A549 (cell line): ENCODE data around the gene TCERG1. TPM values are rescaled to one million over a fixed set of nuclear protein-coding genes. Genes with fewer than 3 reads are reported as not detected.
A peak's percentile ranks its signal among the peaks of the same experiment; 100 is the strongest.

Experiments used
- ATAC-seq, 2 experiments: fragments of 200-7000 bp in 1 of 2; fragments of >200 bp in 1 of 2; cut with Nextera tagmentation in 1 of 2; cut with Tn5 transposase in 1 of 2; 3 replicates each; pipeline versions ENCODE4 v1.8.0 to v1.9.1; 2018 to 2020; ENCODE audit warnings: mild to moderate bottlenecking in 1 of 2, moderate library complexity in 1 of 2
- CTCF ChIA-PET: fragments of 300-600 bp; sonication (Branson Sonifier 250); formaldehyde crosslinking; extraction: SDS; loops from one replicate; lab custom pipeline; 2021; ENCODE audit warnings: antibody characterized with exemption, inconsistent platforms; lab: Yijun Ruan, JAX
- POLR2A ChIA-PET: fragments of 350-600 bp; formaldehyde crosslinking; extraction: SDS; loops from one replicate; lab custom pipeline; 2021; ENCODE audit warnings: antibody characterized with exemption, inconsistent platforms; lab: Yijun Ruan, JAX
- DNase-seq, 2 experiments: peaks; one replicate each; pipeline versions ENCODE4 v3.0.0 to v3.0.0-alpha.2; 2011 to 2016; ENCODE audit warnings: low read depth in 1 of 2, low spot score in 1 of 2
- FAIRE-seq: peaks from 2 replicates; lab custom pipeline; 2011; peaks lifted over from hg19 to GRCh38; lab: Jason Lieb, UNC
- H3K27ac ChIP-seq, 2 experiments: fragments of >200 bp; sonication (Bioruptor Twin); formaldehyde crosslinking; 3 replicates each; pipeline ENCODE4 v1.5.1; 2016 to 2017
- H3K4me1 ChIP-seq: fragments of >200 bp; sonication (Bioruptor Twin); formaldehyde crosslinking; 3 replicates; pipeline ENCODE4 v1.6.1; 2016
- H3K4me2 ChIP-seq: fragments of >200 bp; sonication (Bioruptor Twin); formaldehyde crosslinking; 3 replicates; pipeline ENCODE4 v1.6.1; 2016
- H3K4me3 ChIP-seq: fragments of >200 bp; sonication (Bioruptor Twin); formaldehyde crosslinking; 3 replicates; pipeline ENCODE4 v1.5.1; 2016
- H3K9me3 ChIP-seq: fragments of >200 bp; sonication (Bioruptor Twin); formaldehyde crosslinking; 3 replicates; pipeline ENCODE4 v1.6.1; 2016
- ATOH8 ChIP-seq: fragments of 250-450 bp; sonication (Bioruptor Pico); IDR thresholded peaks from 2 replicates; pipeline ENCODE4 v1.5.0; 2020; ENCODE audit warnings: low read depth, mild to moderate bottlenecking, moderate library complexity
- BCL3 ChIP-seq: fragments of >200 bp; sonication (Bioruptor Twin); formaldehyde crosslinking; IDR thresholded peaks from 3 replicates; pipeline ENCODE4 v1.6.1; 2016
- CBX8 ChIP-seq: fragments of 200-600 bp; sonication (generic); IDR thresholded peaks from 2 replicates; pipeline ENCODE4 v1.6.1; 2016
- CEBPB ChIP-seq, 2 experiments: fragments of >200 bp in 1 of 2; sonication (Bioruptor Twin) in 1 of 2; formaldehyde crosslinking in 1 of 2; IDR thresholded peaks; 2 replicates each; pipeline ENCODE4 v1.6.1; 2012 to 2016
- CHD4 ChIP-seq: fragments of 200-600 bp; sonication (generic); IDR thresholded peaks from 2 replicates; pipeline ENCODE4 v1.6.1; 2016; ENCODE audit warnings: antibody characterized with exemption, mild to moderate bottlenecking, borderline replicate concordance
- EHMT2 ChIP-seq: fragments of 200-600 bp; sonication (generic); IDR thresholded peaks from 2 replicates; pipeline ENCODE4 v1.6.1; 2016; ENCODE audit warnings: antibody characterized with exemption, low read depth, mild to moderate bottlenecking, moderate library complexity
- EP300 ChIP-seq, 2 experiments: fragments of >200 bp; sonication (Bioruptor Twin); formaldehyde crosslinking; IDR thresholded peaks; 2 replicates in 1 of 2; 3 replicates in 1 of 2; pipeline ENCODE4 v1.6.1; 2016 to 2017
- ESRRA ChIP-seq: fragments of 150-350 bp; IDR thresholded peaks from 2 replicates; pipeline ENCODE4 v1.6.1; 2014; ENCODE audit warnings: mild to moderate bottlenecking, low read length, borderline replicate concordance
- FOSB ChIP-seq: fragments of 250-450 bp; sonication (Bioruptor Pico); IDR thresholded peaks from 2 replicates; pipeline ENCODE4 v1.5.0; 2020; ENCODE audit warnings: mild to moderate bottlenecking, moderate library complexity
- FOSL2 ChIP-seq, 2 experiments: fragments of 450-650 bp in 1 of 2; fragments of >200 bp in 1 of 2; sonication (Bioruptor Twin) in 1 of 2; formaldehyde crosslinking; IDR thresholded peaks; 2 replicates each; pipeline versions ENCODE4 v1.5.0 to v1.6.1; 2016 to 2020; ENCODE audit warnings: mild to moderate bottlenecking in 1 of 2, moderate library complexity in 1 of 2
- FOXS1 ChIP-seq: fragments of 250-450 bp; sonication (Bioruptor Pico); IDR thresholded peaks from 2 replicates; pipeline ENCODE4 v1.5.0; 2020; ENCODE audit warnings: mild to moderate bottlenecking, moderate library complexity
- HES2 ChIP-seq: fragments of >200 bp; sonication (Bioruptor Twin); formaldehyde crosslinking; IDR thresholded peaks from 2 replicates; pipeline ENCODE4 v1.6.1; 2016
- HEYL ChIP-seq: fragments of 250-450 bp; sonication (Bioruptor Pico); IDR thresholded peaks from 2 replicates; pipeline ENCODE4 v1.8.0; 2021; ENCODE audit warnings: mild to moderate bottlenecking, moderate library complexity
- HOXA7 ChIP-seq: fragments of 250-450 bp; sonication (Bioruptor Pico); IDR thresholded peaks from 2 replicates; pipeline ENCODE4 v1.5.0; 2020; ENCODE audit warnings: mild to moderate bottlenecking, moderate library complexity
- HOXB5 ChIP-seq: fragments of 250-450 bp; sonication (Bioruptor Pico); IDR thresholded peaks from 2 replicates; pipeline ENCODE4 v1.5.0; 2020; ENCODE audit warnings: mild to moderate bottlenecking, moderate library complexity
- JUN ChIP-seq, 2 experiments: fragments of >200 bp; sonication (Bioruptor Twin); formaldehyde crosslinking; IDR thresholded peaks; 2 replicates in 1 of 2; 3 replicates in 1 of 2; pipeline ENCODE4 v1.6.1; 2016 to 2017
- JUNB ChIP-seq: fragments of >200 bp; sonication (Bioruptor Twin); formaldehyde crosslinking; IDR thresholded peaks from 2 replicates; pipeline ENCODE4 v1.6.1; 2016
- KDM1A ChIP-seq: fragments of 200-600 bp; sonication (generic); IDR thresholded peaks from 2 replicates; pipeline ENCODE4 v1.6.1; 2016; ENCODE audit warnings: low read depth, mild to moderate bottlenecking
- MAZ ChIP-seq: fragments of 150-350 bp; IDR thresholded peaks from 2 replicates; pipeline ENCODE4 v1.6.1; 2014; ENCODE audit warnings: antibody characterized with exemption, low read depth, low read length, borderline replicate concordance
- MYC ChIP-seq: IDR thresholded peaks from 2 replicates; pipeline ENCODE4 v1.6.1; 2012; ENCODE audit warnings: mild to moderate bottlenecking, inconsistent platforms, low read length, improper control_type of control experiment, borderline replicate concordance
- NFE2L2 ChIP-seq: fragments of 150-350 bp; conservative IDR thresholded peaks from 2 replicates; pipeline ENCODE4 v1.6.1; 2014; ENCODE audit warnings: low read length
- POLR2A ChIP-seq: IDR thresholded peaks from 2 replicates; pipeline ENCODE4 v1.6.1; 2012; ENCODE audit warnings: mild to moderate bottlenecking, low read length
- RAD21 ChIP-seq, 2 experiments: fragments of >200 bp in 1 of 2; sonication (Bioruptor Twin) in 1 of 2; formaldehyde crosslinking in 1 of 2; IDR thresholded peaks in 1 of 2; conservative IDR thresholded peaks in 1 of 2; 2 replicates in 1 of 2; 3 replicates in 1 of 2; pipeline ENCODE4 v1.6.1; 2012 to 2018; ENCODE audit warnings: inconsistent platforms in 1 of 2
- RARB ChIP-seq: fragments of 250-450 bp; sonication (Bioruptor Pico); IDR thresholded peaks from 2 replicates; pipeline ENCODE4 v1.8.0; 2021; ENCODE audit warnings: mild to moderate bottlenecking, moderate library complexity
- SMC3 ChIP-seq: fragments of >200 bp; sonication (Bioruptor Twin); formaldehyde crosslinking; IDR thresholded peaks from 3 replicates; pipeline ENCODE4 v1.6.1; 2018; ENCODE audit warnings: inconsistent platforms
- SREBF2 ChIP-seq: fragments of 450-650 bp; IDR thresholded peaks from 2 replicates; pipeline ENCODE4 v1.6.1; 2014; ENCODE audit warnings: mild to moderate bottlenecking, moderate library complexity
- TFCP2L1 ChIP-seq: fragments of 250-450 bp; sonication (Bioruptor Pico); IDR thresholded peaks from 2 replicates; pipeline ENCODE4 v1.5.0; 2021; ENCODE audit warnings: mild to moderate bottlenecking
- ZC3H11A ChIP-seq: fragments of 450-650 bp; IDR thresholded peaks from 2 replicates; pipeline ENCODE4 v1.6.1; 2014; ENCODE audit warnings: antibody characterized with exemption, mild to moderate bottlenecking
- ZFP36 ChIP-seq: fragments of 450-650 bp; IDR thresholded peaks from 2 replicates; pipeline ENCODE4 v1.6.1; 2014; ENCODE audit warnings: borderline replicate concordance; ENCODE audit not compliant: partially characterized antibody
- ZNF302 ChIP-seq: fragments of 250-450 bp; sonication (Bioruptor Pico); IDR thresholded peaks from 2 replicates; pipeline ENCODE4 v1.9.0; 2021; ENCODE audit warnings: inconsistent platforms, mild to moderate bottlenecking, moderate library complexity
- WGBS: methylation state at CpG from one replicate; pipeline ENCODE4 v1.1.6; 2017; ENCODE audit errors: missing lambda C conversion rate; 5-methylcytosine and 5-hydroxymethylcytosine counted together
- polyA plus RNA-seq, 4 experiments: library from polyadenylated mRNA; depleted of rRNA in 3 of 4; stranded (reverse); fragments of >200 nt; fragmentation: RNase III in 1 of 4; extraction: RNeasy Plus Mini Kit Qiagen cat#74134 plus additional on column Dnase treatment in 1 of 4; gene quantifications; 2 replicates in 3 of 4; 3 replicates in 1 of 4; pipeline ENCODE4 v1.2.3, GENCODE V29; 2011 to 2017
- TF ChIP-seq, protein P1 (sequence below): fragments of 450-650 bp; IDR thresholded peaks from 2 replicates; pipeline ENCODE4 v1.6.1; 2014; ENCODE audit warnings: antibody characterized with exemption

The TCERG1 gene
- polyA plus RNA-seq, 2 of the 4 experiments (the other 2 are of a cell fraction): 49.1 to 73.8 TPM

- TF ChIP-seq JUN (IDR thresholded peaks at IDR 0.05): no peak
- no peak for TF ChIP-seq KDM1A
- no peak for TF ChIP-seq FOSL2 (IDR thresholded peaks at IDR 0.05)
- TF ChIP-seq FOSL2 (CRISPR knock-in tag; IDR thresholded peaks at IDR 0.05): no peak
- TF ChIP-seq SREBF2: no peak
- no peak for TF ChIP-seq NFE2L2
- TF ChIP-seq MAZ: no peak
These were observed 76.6 kb downstream of the TCERG1 start (continued) for GRCh38 chr5:146523698-146524097.

- 23% methylated on average over 3 of the region's 3 CpGs for WGBS
- FAIRE-seq: no peak
- Histone ChIP-seq H3K4me3 (no peak overlapping the region), H3K27ac (no peak overlapping the region), H3K9me3 (no peaks in the 10 kb centered on the region), H3K4me2 (no peak overlapping the region), H3K4me1 (no peaks in the 10 kb centered on the region)
- ChIA-PET POLR2A (no interaction called here), CTCF (interaction anchor here (1.2 to 2.5 kb wide), 3 partner anchors 14 to 661 kb away, joined by 3 to 14 read pairs (median 6); no protein-coding TSS in a partner anchor)
- no peak for DNase-seq
- no peak for ATAC-seq
- TF ChIP-seq HOXA7 (CRISPR knock-in tag) (no peak), CBX8 (no peak), BCL3 (no peak), HOXB5 (no peak), TFCP2L1 (CRISPR knock-in tag) (no peak), ZC3H11A (no peak), JUNB (no peak), SREBF2 (no peak)
- TF ChIP-seq, protein P1, sequence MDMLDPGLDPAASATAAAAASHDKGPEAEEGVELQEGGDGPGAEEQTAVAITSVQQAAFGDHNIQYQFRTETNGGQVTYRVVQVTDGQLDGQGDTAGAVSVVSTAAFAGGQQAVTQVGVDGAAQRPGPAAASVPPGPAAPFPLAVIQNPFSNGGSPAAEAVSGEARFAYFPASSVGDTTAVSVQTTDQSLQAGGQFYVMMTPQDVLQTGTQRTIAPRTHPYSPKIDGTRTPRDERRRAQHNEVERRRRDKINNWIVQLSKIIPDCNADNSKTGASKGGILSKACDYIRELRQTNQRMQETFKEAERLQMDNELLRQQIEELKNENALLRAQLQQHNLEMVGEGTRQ: no peak
These were observed 80.7 kb downstream of the TCERG1 start for GRCh38 chr5:146527785-146528184.

DNA sequence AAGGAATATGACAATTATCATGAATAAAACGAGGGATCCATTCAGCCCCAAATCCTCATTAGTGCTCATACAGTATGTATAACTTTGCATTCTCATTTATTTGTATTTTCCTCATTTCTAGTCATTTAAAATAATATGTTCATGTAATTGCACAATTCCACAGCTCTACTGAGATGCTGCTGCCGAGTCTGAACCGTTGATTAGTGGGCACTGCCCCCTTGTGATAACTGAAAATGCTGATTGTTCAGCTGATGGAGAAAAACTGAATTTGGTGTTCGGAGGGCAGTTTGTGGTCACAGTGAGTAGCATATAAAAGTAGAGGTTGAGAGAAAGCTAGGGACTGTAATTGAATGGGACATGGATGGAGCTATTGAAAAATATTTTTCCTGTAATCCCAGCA, 81.1 kb downstream of the TCERG1 start:
- no peak overlapping the region for H3K4me3 ChIP-seq
- peak in 1 of 2 experiments; percentile 43; a peak in 2 of 6 replicates for ATAC-seq
- CTCF ChIA-PET: interaction anchor here (1.2 to 2.5 kb wide), 3 partner anchors 14 to 661 kb away, joined by 3 to 14 read pairs (median 6); no protein-coding TSS in a partner anchor
- no peak overlapping the region for H3K4me2 ChIP-seq
- peak in 1 of 2 experiments; percentile 9 for DNase-seq
- no peak for TF ChIP-seq CHD4
- 0 out of 4 replicates have a peak, but pooled peaks of 1 of the 2 experiments have one; percentile 14 for TF ChIP-seq CEBPB (IDR thresholded peaks at IDR 0.05)
- TF ChIP-seq POLR2A: no peak
- TF ChIP-seq ZFP36: no peak
- no peak for TF ChIP-seq KDM1A
- no peak for TF ChIP-seq ESRRA
- no peak for TF ChIP-seq ZNF302 (CRISPR knock-in tag)
- TF ChIP-seq SMC3: no peak
- peak in 1 of 2 experiments; percentile 32; a peak in 2 of 5 replicates for TF ChIP-seq RAD21 (conservative IDR thresholded peaks at IDR 0.05 in 1 of 2, IDR thresholded peaks at IDR 0.05 in 1 of 2)
- POLR2A ChIA-PET: no interaction called here
- H3K27ac ChIP-seq: no peak overlapping the region
- 38% methylated on average over 4 of the region's 4 CpGs for WGBS
- H3K4me1 ChIP-seq: no peaks in the 10 kb centered on the region
- no peak for FAIRE-seq
- H3K9me3 ChIP-seq: no peaks in the 10 kb centered on the region

- POLR2A ChIA-PET: no interaction called here
- FAIRE-seq (no peak), ATAC-seq (no peak)
- CTCF ChIA-PET: interaction anchor here (1.0 to 6.7 kb wide), 4 partner anchors 9 to 436 kb away, joined by 3 to 118 read pairs (median 26); no protein-coding TSS in a partner anchor
- Histone ChIP-seq H3K4me2 (no peak overlapping the region), H3K4me1 (no peaks in the 10 kb centered on the region), H3K9me3 (no peaks in the 10 kb centered on the region), H3K27ac (no peak overlapping the region)
- 67% methylated on average over 2 of the region's 2 CpGs for WGBS
- no peak for TF ChIP-seq EP300 (IDR thresholded peaks at IDR 0.05)
- TF ChIP-seq HES2: no peak
- no peak for TF ChIP-seq POLR2A
- TF ChIP-seq TFCP2L1 (CRISPR knock-in tag): no peak
- no peak for TF ChIP-seq JUNB
- TF ChIP-seq ZC3H11A: no peak
- TF ChIP-seq, protein P1: no peak
- TF ChIP-seq ATOH8: no peak
- no peak for TF ChIP-seq RARB
- TF ChIP-seq MYC: no peak
- no peak for TF ChIP-seq HEYL
- no peak for TF ChIP-seq EHMT2
- TF ChIP-seq FOXS1 (CRISPR knock-in tag): no peak
- no peak for TF ChIP-seq ESRRA
- no peak for TF ChIP-seq FOSB (CRISPR knock-in tag)
- TF ChIP-seq, all 56 proteins: peak for 0
- no peak for DNase-seq
- H3K4me3 ChIP-seq: no peak overlapping the region
These were observed 82.9 kb downstream of the TCERG1 start for GRCh38 chr5:146529984-146530383.
